Measurements from ENCODE around the gene RNASET2. TPM values are rescaled to one million over a fixed set of nuclear protein-coding genes. Genes with fewer than 3 reads are reported as not detected.

Gene RNASET2
- total RNA-seq, 2 experiments from 2014 or later: 69.2 to 70.2 TPM

GRCh38 chr6:166903500-166903899, 52.9 kb downstream of the RNASET2 start:
- TF ChIP-seq CTCF (IDR thresholded peaks at IDR 0.05): no peak
- DNase-seq (no peak), ATAC-seq (no peak)
- peaks cover 14% of the 10 kb centered on the region for H3K4me1 Mint-ChIP-seq (ENCODE audit: low read depth)
- no peaks in the 10 kb centered on the region for H3K36me3 Mint-ChIP-seq (ENCODE audit: low read depth)
- H3K9me3 Mint-ChIP-seq: peaks cover 1% of the 10 kb centered on the region
- no peaks in the 10 kb centered on the region for H3K27me3 Mint-ChIP-seq
- intact Hi-C loops (cut with micrococcal nuclease): no loop called here
- POLR2A ChIA-PET: no interaction called here
- CTCF ChIA-PET: interaction anchor here (1.0 to 1.8 kb wide), 3 partner anchors 15 to 87 kb away, joined by 3 to 5 read pairs (median 3); no protein-coding TSS in a partner anchor
- no peak overlapping the region for H3K27ac Mint-ChIP-seq
- H3K4me3 Mint-ChIP-seq: no peak overlapping the region

- CTCF ChIA-PET: interaction anchor here (1.0 to 1.1 kb wide), 2 partner anchors 16 to 43 kb away, joined by 3 read pairs; no protein-coding TSS in a partner anchor
- ATAC-seq: no peak
- Mint-ChIP-seq H3K4me1 (ENCODE audit: low read depth) (peaks cover 13% of the 10 kb centered on the region), H3K27me3 (no peaks in the 10 kb centered on the region), H3K36me3 (ENCODE audit: low read depth) (no peaks in the 10 kb centered on the region), H3K4me3 (no peak overlapping the region), H3K9me3 (peaks cover 1% of the 10 kb centered on the region), H3K27ac (no peak overlapping the region)
- intact Hi-C loops (cut with micrococcal nuclease): no loop called here
- POLR2A ChIA-PET: no interaction called here
- no peak for DNase-seq
- no peak for TF ChIP-seq CTCF (IDR thresholded peaks at IDR 0.05)
These were observed 53.3 kb downstream of the RNASET2 start for GRCh38 chr6:166903027-166903426.

- DNase-seq: no peak
- peaks cover 1% of the 10 kb centered on the region for H3K9me3 Mint-ChIP-seq
- intact Hi-C loops (cut with micrococcal nuclease): no loop called here
- H3K4me1 Mint-ChIP-seq (ENCODE audit: low read depth): peaks cover 6% of the 10 kb centered on the region
- no peak for TF ChIP-seq CTCF (IDR thresholded peaks at IDR 0.05)
- H3K4me3 Mint-ChIP-seq: no peak overlapping the region
- no peak for ATAC-seq
- ChIA-PET CTCF (interaction anchor here (1.0 kb wide), 1 partner anchor 43 kb away, joined by 3 read pairs; no protein-coding TSS in a partner anchor), POLR2A (no interaction called here)
- H3K36me3 Mint-ChIP-seq (ENCODE audit: low read depth): no peaks in the 10 kb centered on the region
- no peak overlapping the region for H3K27ac Mint-ChIP-seq
- no peaks in the 10 kb centered on the region for H3K27me3 Mint-ChIP-seq
These were observed 54.1 kb downstream of the RNASET2 start for GRCh38 chr6:166902211-166902755.

- Mint-ChIP-seq H3K4me1 (ENCODE audit: low read depth) (no peaks in the 10 kb centered on the region), H3K36me3 (ENCODE audit: low read depth) (no peaks in the 10 kb centered on the region), H3K27me3 (no peaks in the 10 kb centered on the region), H3K9me3 (peaks cover 1% of the 10 kb centered on the region), H3K27ac (no peak overlapping the region), H3K4me3 (no peak overlapping the region)
- no peak for ATAC-seq
- no peak for TF ChIP-seq CTCF (IDR thresholded peaks at IDR 0.05)
- intact Hi-C loops (cut with micrococcal nuclease): no loop called here
- ChIA-PET POLR2A (no interaction called here), CTCF (no interaction called here)
- DNase-seq: no peak
These were observed 54.7 kb downstream of the RNASET2 start for GRCh38 chr6:166901626-166902025.

- DNase-seq: no peak
- Mint-ChIP-seq H3K4me3 (no peak overlapping the region), H3K27ac (no peak overlapping the region), H3K9me3 (peaks cover 1% of the 10 kb centered on the region), H3K27me3 (no peaks in the 10 kb centered on the region), H3K4me1 (ENCODE audit: low read depth) (no peaks in the 10 kb centered on the region), H3K36me3 (ENCODE audit: low read depth) (no peaks in the 10 kb centered on the region)
- POLR2A ChIA-PET: no interaction called here
- ATAC-seq: no peak
- no peak for TF ChIP-seq CTCF (IDR thresholded peaks at IDR 0.05)
- CTCF ChIA-PET: no interaction called here
- intact Hi-C loops (cut with micrococcal nuclease): no loop called here
These were observed 55.3 kb downstream of the RNASET2 start for GRCh38 chr6:166900956-166901607.
